NCI-H2227 (cell line): ENCODE results near the gene STAT6.

Source experiments
- DNase-seq: peaks from one replicate; lab custom pipeline; 2025; ENCODE audit not compliant: unreplicated experiment; lab: John Stamatoyannopoulos, UW

Gene STAT6

DNA sequence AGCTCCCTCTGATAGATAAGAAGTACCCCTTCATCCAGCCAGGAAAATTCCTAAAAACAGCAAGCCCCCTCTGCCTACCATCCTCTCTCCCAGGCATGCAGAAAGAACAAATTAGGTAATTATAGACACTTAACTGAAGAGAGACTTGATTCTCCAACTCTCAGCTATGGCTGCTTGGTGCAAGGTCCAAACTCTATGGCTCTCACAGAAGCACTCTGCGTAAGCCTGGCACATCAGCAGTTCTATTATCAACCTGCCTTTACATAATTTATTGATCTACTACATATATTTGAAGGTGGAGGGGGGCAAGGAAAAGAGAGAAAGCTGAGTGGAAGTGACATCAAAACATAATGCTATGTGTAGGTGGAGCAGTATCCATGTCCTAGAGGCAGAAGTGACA, 60.2 kb downstream of the STAT6 start:
- DNase-seq, result no peak

DNA sequence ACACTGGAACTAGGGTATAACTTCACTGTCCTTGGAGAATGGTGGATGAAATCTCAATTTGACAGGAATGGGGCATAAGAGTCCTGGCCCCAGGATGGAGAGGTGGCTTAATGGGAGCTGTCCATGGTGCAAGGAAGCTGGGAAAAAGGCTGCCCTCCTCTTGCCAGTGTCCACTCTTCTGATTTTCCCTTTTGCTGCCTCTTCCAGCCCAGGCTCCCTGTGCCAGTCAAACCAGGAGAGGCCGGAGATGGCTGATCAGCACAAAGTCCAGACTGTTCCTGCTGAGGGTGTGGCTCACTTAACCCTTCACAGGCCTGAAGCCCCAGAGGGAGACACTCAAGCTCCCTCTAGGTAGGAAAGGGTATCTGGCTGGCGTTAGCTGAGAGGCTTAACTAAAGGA, 61.3 kb downstream of the STAT6 start, which contains the start of gene MYO1A:
MYO1A (minus strand) TSS at position 240 of the 400 bp plus-strand sequence. CDS start 1,806 bp downstream, outside the sequence.
- DNase-seq, result no peak

DNA sequence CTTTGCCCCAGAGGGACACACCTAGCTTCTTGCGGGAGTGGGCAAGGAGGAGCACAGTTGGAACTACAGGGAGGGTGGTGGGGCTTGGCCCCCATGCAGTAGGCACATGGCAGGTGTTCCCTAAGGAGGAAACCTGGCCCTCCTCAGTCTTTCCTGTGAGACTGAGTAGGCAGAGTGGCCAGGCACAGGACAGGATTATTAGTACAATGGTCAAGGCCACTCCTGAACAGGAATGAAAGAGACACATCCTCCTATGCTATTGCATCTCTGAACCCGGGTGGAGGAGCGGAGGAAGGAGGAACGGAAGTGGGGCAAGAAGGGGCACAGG, 62.1 kb downstream of the STAT6 start:
- DNase-seq, result no peak

DNA sequence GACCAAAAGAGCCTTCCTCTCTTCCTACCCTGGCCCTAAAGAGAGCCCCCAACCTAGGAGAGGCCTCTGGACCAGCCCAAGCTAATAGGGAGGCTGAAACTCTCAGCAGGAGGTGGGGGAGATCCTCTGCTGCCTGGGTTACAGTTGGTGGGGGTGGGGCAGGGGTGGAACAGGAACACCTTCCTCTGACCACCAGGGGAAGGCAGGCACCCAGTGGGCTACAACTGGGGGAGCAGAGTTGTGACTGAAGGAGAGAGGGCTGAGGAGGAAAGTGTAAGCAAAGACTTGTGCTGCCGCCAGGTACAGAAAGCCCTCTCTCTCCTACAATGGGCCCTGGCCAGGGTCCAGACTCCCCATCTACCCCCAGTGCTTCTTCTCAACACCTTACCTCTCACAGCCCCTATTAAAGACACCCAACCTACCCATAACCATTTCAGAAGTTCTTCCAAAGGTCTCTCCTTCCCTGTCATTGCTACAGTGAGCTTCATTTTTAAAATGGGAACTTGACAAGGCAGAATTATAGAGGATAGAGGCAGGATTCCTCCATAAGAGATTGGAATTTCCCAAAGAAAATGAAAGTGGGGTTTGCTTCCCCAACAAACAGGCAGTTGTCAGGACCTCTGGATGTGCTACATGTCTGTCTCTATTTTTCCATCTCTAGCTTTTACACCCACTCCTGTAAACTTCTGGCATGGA, 62.6 kb downstream of the STAT6 start:
- no peak for DNase-seq

DNA sequence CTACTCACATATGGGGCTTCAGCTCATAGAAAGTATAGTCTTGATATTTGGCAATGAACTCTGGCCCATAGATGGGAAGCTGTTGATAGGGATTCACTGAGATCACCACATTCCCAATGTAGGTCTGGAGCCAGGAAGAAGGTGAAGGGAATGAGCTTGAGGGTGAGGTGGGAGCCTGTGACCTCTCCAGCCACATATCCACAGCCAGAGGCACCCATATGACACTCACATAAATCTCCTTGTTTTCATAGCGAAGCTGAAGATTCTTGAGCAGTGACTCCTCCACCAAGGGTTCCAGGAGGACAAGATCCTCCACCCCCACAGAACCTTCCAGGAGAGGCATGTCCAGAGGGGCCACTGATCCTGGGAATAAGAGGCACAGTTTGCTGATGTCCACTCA, 63.2 kb downstream of the STAT6 start:
- DNase-seq, result no peak

DNA sequence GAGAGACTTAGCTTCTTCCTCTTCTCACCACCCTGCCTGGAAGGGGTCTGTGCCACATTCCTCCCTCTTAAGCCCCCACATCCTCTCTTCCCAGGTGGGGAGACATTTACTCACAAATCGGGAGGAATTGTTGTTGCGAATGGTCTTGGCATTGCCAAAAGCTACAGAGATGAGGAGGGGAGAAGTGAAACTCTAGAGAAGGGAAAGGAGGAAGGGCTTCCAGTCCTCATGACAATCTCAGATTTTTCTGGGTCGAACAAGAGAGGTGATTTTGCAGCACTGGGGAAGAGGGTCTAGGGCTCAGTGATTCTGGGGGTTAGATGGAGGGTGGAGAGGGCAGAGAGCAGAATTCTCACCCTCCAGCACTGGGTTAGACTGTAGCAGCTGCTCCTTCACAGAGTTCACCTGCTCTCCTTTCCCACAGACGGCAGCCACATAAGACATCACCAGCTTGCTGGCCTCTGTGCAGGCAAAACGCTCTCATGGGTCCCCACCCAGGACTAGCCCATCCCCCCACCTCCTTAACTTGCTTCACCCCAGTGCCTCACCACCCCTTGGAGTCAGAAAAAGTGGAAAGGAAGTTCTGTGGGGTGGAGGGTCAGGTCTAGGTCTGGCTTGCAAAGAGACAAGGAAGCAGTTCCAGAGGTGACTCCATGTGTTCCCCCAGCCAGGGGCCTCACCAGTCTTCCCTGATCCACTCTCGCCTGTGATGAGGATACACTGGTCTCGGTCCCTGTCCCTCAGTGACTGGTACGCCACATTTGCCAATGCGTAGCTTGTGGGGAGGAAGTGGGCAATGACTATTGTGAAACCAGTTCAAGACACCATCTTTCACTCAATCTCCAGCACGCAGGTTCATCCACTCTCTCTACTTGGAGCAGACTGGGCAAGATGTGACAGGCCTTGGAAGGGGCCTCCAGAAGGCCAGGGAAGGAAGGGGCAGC, 63.9 kb downstream of the STAT6 start:
- no peak for DNase-seq

DNA sequence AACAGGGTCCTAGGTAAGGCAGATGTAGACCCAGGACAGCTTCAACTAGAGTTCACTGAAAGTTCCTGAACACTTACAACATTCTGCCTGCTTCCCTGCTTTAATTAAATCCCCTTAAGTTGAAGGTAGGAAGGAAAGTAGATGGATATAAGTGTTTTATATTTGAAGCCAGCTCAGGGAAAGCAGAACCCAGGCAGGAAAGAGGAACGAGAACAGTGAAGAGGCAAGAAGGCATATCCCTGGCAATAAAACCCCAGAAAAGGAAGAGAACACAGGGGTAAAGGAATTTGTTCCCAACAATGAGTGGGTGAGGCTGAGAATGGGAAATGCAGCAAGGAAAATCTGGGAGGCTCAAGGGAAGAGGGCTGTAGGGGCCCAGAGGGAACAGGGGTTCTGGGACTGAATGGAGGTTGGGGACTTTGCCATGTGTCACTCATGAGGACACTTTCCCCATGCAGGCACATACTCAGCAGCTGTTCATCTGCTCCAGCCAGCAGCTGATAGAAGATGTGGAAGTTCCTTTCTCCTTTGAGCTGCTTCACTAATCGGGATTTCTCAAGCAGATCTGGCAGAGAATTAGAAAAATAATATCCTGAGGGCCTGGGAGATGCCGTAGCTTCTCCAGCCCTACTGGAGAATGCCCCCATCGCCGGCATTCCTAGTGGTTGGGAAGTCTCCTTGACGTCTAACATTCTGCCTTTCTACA, 64.9 kb downstream of the STAT6 start:
- DNase-seq, result no peak
